Measurements from ENCODE around the gene ZNF687.

Gene ZNF687

GRCh38 chr1:151311589-151312331 is 29.7 kb downstream of the ZNF687 start:
- DNase-seq (ENCODE audit: insufficient read length, low spot score) (no peak), FAIRE-seq (no peak)

DNA sequence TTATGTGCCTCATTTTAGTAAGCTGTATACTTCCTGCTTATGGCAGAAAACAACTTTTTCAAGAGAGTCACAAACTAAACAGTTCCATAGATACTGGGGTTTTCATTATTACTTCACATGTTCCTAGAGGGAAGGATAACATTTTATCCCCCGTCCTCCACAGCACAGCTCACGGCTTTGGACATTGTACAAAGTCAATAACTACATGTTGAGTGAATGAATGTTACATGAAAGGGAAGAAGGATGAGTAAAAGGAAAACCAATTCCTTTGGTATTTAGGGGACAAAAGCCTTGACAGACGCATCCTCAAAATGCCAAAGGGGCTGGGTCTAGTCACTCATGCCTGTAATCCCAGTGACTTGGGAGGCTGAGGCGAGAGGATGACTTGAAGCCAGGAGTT is 30.3 kb downstream of the ZNF687 start:
- DNase-seq (ENCODE audit: insufficient read length, low spot score) (no peak), FAIRE-seq (no peak)

DNA sequence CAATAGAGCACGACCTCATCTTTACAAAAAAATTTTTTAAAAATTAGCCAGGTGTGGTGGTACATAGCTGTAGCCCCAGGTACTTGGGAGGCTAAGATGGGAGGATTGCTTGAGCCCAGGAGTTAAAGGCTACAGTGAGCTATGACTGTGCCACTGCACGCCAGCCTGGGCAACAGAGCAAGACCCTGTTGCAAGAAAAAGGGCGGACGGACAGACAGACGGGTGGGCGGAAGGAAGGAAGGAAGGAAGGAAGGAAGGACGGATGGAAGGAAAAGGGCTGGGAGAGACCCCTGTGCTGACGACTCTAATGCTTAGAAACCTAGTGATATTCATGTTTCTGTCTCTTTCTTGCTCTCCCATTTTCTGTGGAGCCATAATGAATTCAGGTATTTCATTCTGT is 30.7 kb downstream of the ZNF687 start:
- DNase-seq (ENCODE audit: insufficient read length, low spot score) (no peak), FAIRE-seq (no peak)

GRCh38 chr1:151313501-151313900 is 31.4 kb downstream of the ZNF687 start:
- DNase-seq (ENCODE audit: insufficient read length, low spot score): no peak
- no peak for FAIRE-seq

GRCh38 chr1:151314137-151314875 is 32.2 kb downstream of the ZNF687 start:
- FAIRE-seq (no peak), DNase-seq (ENCODE audit: insufficient read length, low spot score) (no peak)

DNA sequence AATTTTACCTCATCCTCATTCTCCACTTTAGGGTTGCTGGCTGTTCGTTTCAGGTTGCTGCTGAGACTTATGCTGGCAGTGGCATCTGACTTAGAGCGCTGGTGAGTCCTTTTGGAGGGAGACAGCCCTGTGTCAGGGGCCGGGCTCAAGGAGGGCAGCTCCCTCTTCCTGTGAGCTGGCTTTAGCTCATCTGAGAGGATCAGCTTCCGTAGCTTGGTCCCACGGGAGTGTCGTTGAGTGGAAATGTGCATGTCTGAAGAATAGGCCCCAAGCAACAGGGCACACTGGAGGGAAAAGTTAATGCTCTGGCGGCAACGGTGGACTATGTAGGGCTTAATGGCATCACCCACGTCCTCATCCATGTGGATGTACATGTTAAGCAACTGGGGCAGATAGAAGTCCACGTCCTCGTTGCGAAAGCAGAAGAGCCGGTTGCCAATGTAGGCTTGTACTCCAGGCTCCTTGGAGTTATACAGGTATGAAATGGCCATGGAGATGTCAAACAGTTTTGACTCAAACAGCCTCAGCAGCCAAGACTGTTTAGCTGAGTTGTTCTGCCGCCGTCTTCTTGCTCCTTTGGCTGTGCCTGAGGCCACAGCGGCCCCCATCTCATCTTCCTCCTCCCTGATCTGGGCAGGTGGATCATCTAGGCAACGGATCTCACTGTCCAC is 33.6 kb downstream of the ZNF687 start:
- FAIRE-seq: no peak
- DNase-seq (ENCODE audit: insufficient read length, low spot score): no peak

DNA sequence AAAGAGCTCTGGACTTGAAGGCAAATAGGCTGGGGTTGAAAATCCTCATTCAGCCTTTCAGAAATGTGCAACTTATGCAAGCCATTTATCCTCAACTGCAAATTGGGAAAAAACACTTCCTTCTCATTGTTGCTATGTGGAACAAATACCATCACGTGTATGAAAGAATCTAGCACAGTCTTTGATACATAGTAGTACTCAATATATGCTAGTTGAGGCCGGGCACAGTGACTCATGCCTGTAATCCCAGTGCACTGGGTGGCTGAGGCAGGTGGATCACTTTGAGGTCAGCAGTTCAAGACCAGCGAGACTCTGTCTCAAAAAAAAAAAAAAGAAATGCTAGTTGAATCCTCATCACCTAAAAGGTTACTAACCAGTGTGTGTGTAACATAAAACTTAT is 36.9 kb downstream of the ZNF687 start:
- DNase-seq (ENCODE audit: insufficient read length, low spot score) (no peak), FAIRE-seq (no peak)

- DNase-seq (ENCODE audit: insufficient read length, low spot score): no peak
- no peak for FAIRE-seq
These were observed 42.4 kb downstream of the ZNF687 start for GRCh38 chr1:151324390-151324930.

DNA sequence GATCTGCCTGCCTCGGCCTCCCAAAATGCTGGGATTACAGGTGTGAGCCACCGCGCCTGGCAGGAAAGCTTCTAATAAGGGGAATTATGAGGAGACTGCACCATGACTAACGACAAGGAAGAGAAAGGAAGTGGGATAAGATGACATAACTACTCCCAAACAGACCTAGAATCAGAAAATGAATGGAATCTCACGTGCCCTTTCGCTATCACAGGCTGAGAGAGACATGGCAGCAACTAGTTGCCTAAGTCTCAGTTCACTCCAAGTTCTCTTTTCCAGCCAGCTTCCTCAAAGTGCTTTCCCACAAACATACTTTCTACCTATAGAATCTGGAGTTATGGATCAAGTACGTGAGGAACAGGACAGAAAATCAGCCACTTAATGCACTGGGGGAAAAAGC is 43.1 kb downstream of the ZNF687 start:
- FAIRE-seq (no peak), DNase-seq (ENCODE audit: insufficient read length, low spot score) (no peak)

DNA sequence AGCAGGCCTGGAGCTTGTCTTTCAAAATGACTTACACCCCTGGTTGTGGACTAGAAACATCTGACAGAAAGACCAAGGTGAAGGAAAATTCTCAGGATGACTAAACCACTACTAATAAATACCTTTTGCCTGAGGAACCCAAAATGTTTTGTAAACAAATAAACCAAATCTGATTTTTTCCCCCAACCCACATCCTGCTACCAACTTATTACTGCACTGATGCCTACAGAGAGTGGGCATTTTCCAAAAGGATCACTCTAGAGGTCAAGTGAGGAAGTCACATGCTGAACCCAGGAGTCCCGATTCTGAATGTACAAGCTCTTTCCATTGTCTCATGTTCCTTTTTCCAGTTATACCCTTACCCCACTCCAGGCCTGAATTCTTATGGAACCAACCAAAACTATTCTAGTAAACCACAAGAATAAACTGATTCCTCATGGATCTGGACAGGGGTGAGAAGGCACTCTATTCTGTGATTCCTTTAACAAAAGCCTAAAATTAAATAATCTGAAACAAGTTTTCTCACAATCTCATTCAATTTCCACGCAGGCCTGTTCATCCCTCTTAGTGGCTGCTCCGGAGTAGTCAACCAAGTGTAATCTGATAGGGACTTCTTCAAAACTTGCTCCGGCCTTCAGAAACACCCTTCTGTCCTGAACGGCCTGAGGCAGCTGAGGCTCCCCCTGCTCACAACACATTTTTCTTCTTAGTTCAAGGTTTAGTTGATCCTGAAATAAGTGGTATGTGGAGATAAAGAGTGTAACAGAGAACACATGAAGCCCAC is 43.7 kb downstream of the ZNF687 start:
- DNase-seq (ENCODE audit: insufficient read length, low spot score) (no peak), FAIRE-seq (peak; percentile 11)

- FAIRE-seq (peak; percentile 89), DNase-seq (ENCODE audit: insufficient read length, low spot score) (peak; percentile 68)
These were observed 44.6 kb downstream of the ZNF687 start for GRCh38 chr1:151326619-151327222.

GRCh38 chr1:151327223-151327902 is 45.3 kb downstream of the ZNF687 start, which contains the start of gene PI4KB:
Gene PI4KB (minus strand): TSS chr1:151327416. CDS start chr1:151316481, 10,935 bp downstream.
- DNase-seq (ENCODE audit: insufficient read length, low spot score) (peak; percentile 89), FAIRE-seq (peak; percentile 97)

GRCh38 chr1:151327903-151328674 is 46.0 kb downstream of the ZNF687 start:
- DNase-seq (ENCODE audit: insufficient read length, low spot score) (no peak), FAIRE-seq (peak; percentile 14)

- DNase-seq (ENCODE audit: insufficient read length, low spot score) (no peak), FAIRE-seq (no peak)
These were observed 52.7 kb downstream of the ZNF687 start for GRCh38 chr1:151334822-151335221.

- FAIRE-seq (peak; percentile 40), DNase-seq (ENCODE audit: insufficient read length, low spot score) (no peak)
These were observed 54.5 kb downstream of the ZNF687 start for GRCh38 chr1:151336556-151336955.

DNA sequence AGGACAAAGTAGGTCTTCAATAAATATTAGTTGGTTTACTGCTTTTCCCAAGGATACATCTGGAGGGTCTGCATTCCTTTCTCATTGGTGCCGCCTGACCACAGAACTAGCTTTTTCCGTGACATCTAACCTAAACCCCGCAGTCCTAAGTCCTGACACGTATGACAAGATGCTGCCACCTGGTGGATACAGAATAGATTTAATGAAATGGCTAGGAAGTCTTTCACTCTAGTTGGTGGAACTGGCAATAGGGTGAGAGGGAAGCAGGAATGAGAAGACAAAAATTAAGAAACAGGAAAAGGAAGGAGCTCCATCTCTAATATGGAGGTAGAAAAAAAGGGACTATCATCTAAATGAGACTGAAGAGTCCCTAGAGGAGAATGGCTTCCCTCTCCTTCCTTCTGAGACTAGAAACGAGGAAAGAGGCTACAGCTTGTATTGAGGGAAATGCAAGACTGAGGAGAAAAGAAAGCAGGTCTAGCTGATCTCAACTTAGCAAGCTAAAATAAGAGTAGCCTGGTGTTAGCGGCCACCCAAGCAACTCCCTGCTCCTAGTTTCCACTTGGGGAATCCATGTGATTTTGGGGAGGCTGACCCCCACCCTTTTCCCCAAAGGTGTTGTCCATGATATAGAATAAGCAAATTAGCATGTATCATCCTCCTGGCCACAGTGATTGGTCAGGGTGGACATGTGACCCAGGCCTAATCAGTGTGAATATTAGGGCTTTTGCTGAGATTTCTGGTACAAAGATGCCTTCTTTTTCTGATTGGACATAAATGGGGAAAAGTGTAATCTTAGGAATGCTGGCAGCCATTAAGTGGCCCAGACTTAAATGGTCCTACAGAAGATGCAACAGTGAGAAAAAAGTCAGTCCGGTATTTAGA is 59.0 kb downstream of the ZNF687 start:
- DNase-seq (ENCODE audit: insufficient read length, low spot score): no peak
- FAIRE-seq: peak; percentile 89

All from GM19239 (cell line).